HepG2 (cell line): ENCODE measurements around the gene IL16. TPM values are rescaled to one million over a fixed set of nuclear protein-coding genes. Genes with fewer than 3 reads are reported as not detected.

ENCODE experiments used
- ATAC-seq: fragments of 200-7000 bp; cut with Tn5 transposase; 3 replicates; pipeline ENCODE4 v1.9.1; 2020; ENCODE audit warnings: mild to moderate bottlenecking, moderate library complexity
- BruUV-seq: library from RNA; stranded (reverse); fragments of 400-500 nt; replicated peaks from 2 replicates; lab custom pipeline; 2021; lab: Mats Ljungman, UMichigan
- CTCF ChIA-PET: fragments of 300-600 bp; formaldehyde crosslinking; extraction: SDS; loops from one replicate; lab custom pipeline; 2021; ENCODE audit warnings: low total read pairs, inconsistent platforms, low intra/inter-chr PET ratio; lab: Yijun Ruan, JAX
- POLR2A ChIA-PET: fragments of 350-600 bp; sonication (Branson Sonifier 250); formaldehyde crosslinking; loops from one replicate; lab custom pipeline; 2020; ENCODE audit warnings: antibody characterized with exemption, inconsistent platforms; lab: Yijun Ruan, JAX
- DNase-seq: peaks from one replicate; pipeline ENCODE4 v3.0.0-alpha.2; 2015; ENCODE audit warnings: low spot score
- FAIRE-seq: peaks from 3 replicates; lab custom pipeline; 2011; peaks lifted over from hg19 to GRCh38; lab: Jason Lieb, UNC
- H2AFZ ChIP-seq: one replicate; pipeline ENCODE4 v1.6.1; 2011; ENCODE audit warnings: low read length, inconsistent platforms
- H3K27ac ChIP-seq: fragments of 300-600 bp; 3 replicates; pipeline ENCODE4 v1.8.0; 2011; ENCODE audit warnings: mixed run types, mild to moderate bottlenecking, mixed read lengths, low read length, inconsistent platforms; ENCODE audit not compliant: insufficient read depth; ENCODE audit errors: extremely low read length
- H3K27me3 ChIP-seq, 2 experiments: fragments of 200-600 bp in 1 of 2; 2 replicates in 1 of 2; 3 replicates in 1 of 2; pipeline versions ENCODE4 v1.6.0 to v1.8.0; 2011; ENCODE audit warnings: low read length in 2 of 2, mild to moderate bottlenecking in 2 of 2, moderate library complexity in 2 of 2, inconsistent platforms in 1 of 2; ENCODE audit not compliant: insufficient read depth in 2 of 2, control insufficient read depth in 1 of 2
- H3K36me3 ChIP-seq, 2 experiments: fragments of 200-600 bp in 1 of 2; replicated peaks in 1 of 2; 2 replicates in 1 of 2; 3 replicates in 1 of 2; pipeline versions ENCODE4 v1.5.1 to v1.8.0; 2011; ENCODE audit warnings: low read length in 2 of 2, inconsistent platforms in 1 of 2; ENCODE audit not compliant: insufficient read depth in 2 of 2, control insufficient read depth in 1 of 2
- H3K4me1 ChIP-seq: 2 replicates; pipeline ENCODE4 v1.5.1; 2012; ENCODE audit warnings: low read length, inconsistent platforms; ENCODE audit not compliant: insufficient read depth
- H3K4me2 ChIP-seq: 2 replicates; pipeline ENCODE4 v1.6.0; 2011; ENCODE audit warnings: low read depth, low read length, inconsistent platforms
- H3K4me3 ChIP-seq, 3 experiments: fragments of 200-600 bp in 1 of 3; sonication (generic), shearing (Covaris generic) in 1 of 3; replicated peaks in 1 of 3; 2 replicates each; pipeline ENCODE4 v1.5.1; 2011 to 2016; ENCODE audit warnings: low read length in 3 of 3, inconsistent platforms in 2 of 3, low read depth in 2 of 3, mild to moderate bottlenecking in 2 of 3, control low read depth in 1 of 3, mixed read lengths in 1 of 3; ENCODE audit not compliant: insufficient read depth in 1 of 3
- H3K79me2 ChIP-seq: one replicate; pipeline ENCODE4 v1.6.1; 2011; ENCODE audit warnings: low read length, inconsistent platforms; ENCODE audit not compliant: insufficient read depth
- H3K9ac ChIP-seq: 2 replicates; pipeline ENCODE4 v1.6.0; 2011; ENCODE audit warnings: mild to moderate bottlenecking, low read depth, low read length, inconsistent platforms; ENCODE audit not compliant: insufficient read depth
- H3K9me3 ChIP-seq: 2 replicates; pipeline ENCODE4 v1.5.1; 2012; ENCODE audit warnings: mild to moderate bottlenecking, low read length
- H4K20me1 ChIP-seq: 2 replicates; pipeline ENCODE4 v1.6.0; 2011; ENCODE audit warnings: inconsistent platforms, mild to moderate bottlenecking, low read length, moderate library complexity; ENCODE audit not compliant: insufficient read depth
- ARNTL ChIP-seq: sonication (generic); formaldehyde crosslinking; IDR thresholded peaks from 2 replicates; pipeline ENCODE4 v1.4.0; 2020; ENCODE audit warnings: mild to moderate bottlenecking, missing genetic modification reagents
- GTF2F1 ChIP-seq: fragments of 150-350 bp; IDR thresholded peaks from 2 replicates; pipeline ENCODE4 v1.6.1; 2014; ENCODE audit warnings: low read length
- HMG20B ChIP-seq: conservative IDR thresholded peaks from 2 replicates; pipeline ENCODE4 v1.6.1; 2016; ENCODE audit warnings: missing genetic modification reagents, missing compliant biosample characterization
- HMGA1 ChIP-seq: sonication (generic); formaldehyde crosslinking; conservative IDR thresholded peaks from 2 replicates; pipeline ENCODE4 v1.4.0; 2020; ENCODE audit warnings: missing genetic modification reagents
- HNF4A ChIP-seq: sonication (generic); formaldehyde crosslinking; IDR thresholded peaks from 2 replicates; pipeline ENCODE4 v1.4.0; 2020; ENCODE audit warnings: missing genetic modification reagents
- KAT2B ChIP-seq: fragments of 150-350 bp; IDR thresholded peaks from 2 replicates; pipeline ENCODE4 v1.6.1; 2014; ENCODE audit warnings: low read depth, low read length, borderline replicate concordance
- MXI1 ChIP-seq: IDR thresholded peaks from 3 replicates; pipeline ENCODE4 v1.6.1; 2012; ENCODE audit warnings: low read depth, low read length, inconsistent platforms, borderline replicate concordance
- NR3C1 ChIP-seq: sonication (generic); formaldehyde crosslinking; IDR thresholded peaks from 2 replicates; pipeline ENCODE4 v1.4.0; 2020; ENCODE audit warnings: missing genetic modification reagents
- PCBP1 ChIP-seq: fragments of 200-400 bp; formaldehyde crosslinking; IDR thresholded peaks from 2 replicates; pipeline ENCODE4 v1.6.1; 2017; ENCODE audit warnings: mild to moderate bottlenecking, low read depth, low read length, borderline replicate concordance
- REXO4 ChIP-seq: sonication (generic); formaldehyde crosslinking; IDR thresholded peaks from 2 replicates; pipeline ENCODE4 v1.8.0; 2022; ENCODE audit warnings: missing genetic modification reagents, mild to moderate bottlenecking, borderline replicate concordance
- SAFB2 ChIP-seq: sonication (generic); formaldehyde crosslinking; IDR thresholded peaks from 2 replicates; pipeline ENCODE4 v1.5.1; 2020; ENCODE audit warnings: missing genetic modification reagents, low read depth, mild to moderate bottlenecking, borderline replicate concordance
- ZBTB21 ChIP-seq: sonication (generic); formaldehyde crosslinking; IDR thresholded peaks from 2 replicates; pipeline ENCODE4 v1.4.0; 2020; ENCODE audit warnings: missing genetic modification reagents
- ZFP36L1 ChIP-seq: sonication (generic); formaldehyde crosslinking; IDR thresholded peaks from 2 replicates; pipeline ENCODE4 v1.8.0; 2022; ENCODE audit warnings: mild to moderate bottlenecking, missing genetic modification reagents, moderate library complexity
- ZNF274 ChIP-seq: sonication (generic); formaldehyde crosslinking; IDR thresholded peaks from 2 replicates; pipeline ENCODE4 v1.5.1; 2020; ENCODE audit warnings: mild to moderate bottlenecking, missing genetic modification reagents
- ZNF510 ChIP-seq: sonication (generic); formaldehyde crosslinking; IDR thresholded peaks from 2 replicates; pipeline ENCODE4 v1.4.0; 2020; ENCODE audit warnings: low read depth, mild to moderate bottlenecking, missing genetic modification reagents
- ZNF670 ChIP-seq: sonication (generic); formaldehyde crosslinking; IDR thresholded peaks from 2 replicates; pipeline ENCODE4 v1.8.0; 2022; ENCODE audit warnings: mild to moderate bottlenecking, missing genetic modification reagents, borderline replicate concordance
- ZNF792 ChIP-seq: IDR thresholded peaks from 2 replicates; pipeline ENCODE4 v1.6.1; 2016
- ZNF850 ChIP-seq: sonication (generic); formaldehyde crosslinking; conservative IDR thresholded peaks from 2 replicates; pipeline ENCODE4 v1.9.0; 2021; ENCODE audit warnings: mild to moderate bottlenecking, missing genetic modification reagents
- WGBS: methylation state at CpG from one replicate; pipeline ENCODE4 v1.1.6; 2017; ENCODE audit warnings: low lambda C conversion rate; 5-methylcytosine and 5-hydroxymethylcytosine counted together
- in situ Hi-C: cut with HindIII; loops from 2 replicates; pipeline ENCODE4 v1.10.0; 2017; ENCODE audit warnings: low pct_unique_long_range_greater_than_20kb; ENCODE audit not compliant: extremely low pct_ligation_motif_present
- intact Hi-C: fragments of 100-400 bp; cut with micrococcal nuclease; formaldehyde crosslinking; loops from one replicate; pipeline ENCODE4 v1.10.0; 2022; ENCODE audit not compliant: unreplicated experiment
- polyA plus RNA-seq, 8 experiments: library from polyadenylated mRNA; depleted of rRNA in 3 of 8; stranded (reverse) in 7 of 8; unstranded in 1 of 8; fragments of >200 nt; fragmentation: Illumina TruSeq in 4 of 8; extraction: Trizol in 4 of 8; gene quantifications; 2 replicates each; pipeline versions ENCODE4 v1.2.1 to v1.2.3, GENCODE V29; 2011 to 2016; ENCODE audit warnings: low read depth in 4 of 8, missing spikeins in 1 of 8, mixed read lengths in 1 of 8; ENCODE audit not compliant: insufficient read depth in 1 of 8
- total RNA-seq, 5 experiments: library from RNA; depleted of rRNA; stranded (reverse); fragments of >200 nt; fragmentation: Illumina TruSeq; extraction: Trizol; gene quantifications; 2 replicates each; pipeline ENCODE4 v1.2.3, GENCODE V29; 2016; ENCODE audit warnings: low read depth in 1 of 5

IL16 gene
- total and polyA plus RNA-seq, 2 of the 13 experiments (the other 11 are each of a cell fraction or from before 2014, with no cell fraction given), result 0.03 TPM; not detected in 1

DNA sequence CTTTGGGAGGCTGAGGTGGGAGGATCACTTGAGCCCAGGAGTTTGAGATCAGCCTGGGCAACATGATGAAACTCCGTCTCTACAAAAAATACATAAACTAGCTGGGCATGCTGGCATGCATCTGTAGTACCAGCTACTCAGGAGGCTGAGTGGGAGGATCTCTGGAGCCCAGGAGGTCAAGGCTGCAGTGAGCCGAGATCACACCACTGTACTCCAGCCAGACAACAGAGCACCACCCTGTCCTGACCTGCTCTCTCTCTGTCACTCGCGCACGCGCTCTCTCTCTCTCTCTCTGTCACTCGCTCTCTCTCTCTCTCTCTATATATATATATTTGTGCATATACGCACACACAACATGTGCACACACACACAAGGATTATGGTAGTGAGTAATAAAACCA lies 61.8 kb downstream of the IL16 start:
- no peak overlapping the region for H3K4me3 ChIP-seq
- no peak for ATAC-seq
- no peaks in the 10 kb centered on the region for H3K36me3 ChIP-seq
- H3K27me3 ChIP-seq, result peaks cover 0 to 8% of the 10 kb centered on the region in 2 experiments; a peak in 2 of 5 replicates
- H4K20me1 ChIP-seq, result no peaks in the 10 kb centered on the region
- no peaks in the 10 kb centered on the region for H3K79me2 ChIP-seq
- BruUV-seq, result no TSS peak
- no peak overlapping the region for H3K27ac ChIP-seq
- intact Hi-C loops (no loop called here), in situ Hi-C loops (no loop called here)
- H3K9ac ChIP-seq, result no peak overlapping the region
- POLR2A ChIA-PET, result no interaction called here
- H2AFZ ChIP-seq, result no peak overlapping the region
- DNase-seq, result no peak
- no peak overlapping the region for H3K4me2 ChIP-seq
- no peak for FAIRE-seq
- H3K4me1 ChIP-seq, result no peaks in the 10 kb centered on the region
- no peak for TF ChIP-seq HMG20B (CRISPR knock-in tag)
- TF ChIP-seq KAT2B, result no peak
- TF ChIP-seq GTF2F1, result no peak
- TF ChIP-seq ZFP36L1 (CRISPR knock-in tag), result no peak
- TF ChIP-seq SAFB2 (CRISPR knock-in tag), result no peak
- TF ChIP-seq MXI1, result no peak
- no peak for TF ChIP-seq ZNF850 (CRISPR knock-in tag)
- TF ChIP-seq ZNF670, result no peak
- no peak for TF ChIP-seq ZNF274 (CRISPR knock-in tag)
- no peak for TF ChIP-seq PCBP1
- no peak for TF ChIP-seq ZBTB21
- no peak for TF ChIP-seq NR3C1 (CRISPR knock-in tag)
- no peak for TF ChIP-seq ZNF792 (CRISPR knock-in tag)
- TF ChIP-seq ZNF510 (CRISPR knock-in tag), result no peak
- no peak for TF ChIP-seq ARNTL (CRISPR knock-in tag)
- no peak for TF ChIP-seq HNF4A
- no peak for TF ChIP-seq REXO4 (CRISPR knock-in tag)
- no peak for TF ChIP-seq HMGA1 (CRISPR knock-in tag)
- WGBS, result 8% methylated on average over 7 of the region's 8 CpGs
- CTCF ChIA-PET, result no interaction called here
- no peaks in the 10 kb centered on the region for H3K9me3 ChIP-seq
